Measurements from ENCODE around the gene OR10Z1. TPM values are rescaled to one million over a fixed set of nuclear protein-coding genes. Genes with fewer than 3 reads are reported as not detected.

Gene OR10Z1
- total RNA-seq: not detected

- H3K27ac ChIP-seq: no peak within 1 kb of the TSS
- TF ChIP-seq POLR2A (IDR thresholded peaks at IDR 0.05) (no peak), CTCF (IDR thresholded peaks at IDR 0.05) (no peak)
- H3K4me3 ChIP-seq: no peak within 1 kb of the TSS
- intact Hi-C loops (cut with DNase I; ENCODE audit: low total_unique reads): no loop called here
- H3K36me3 ChIP-seq: no peaks in the 10 kb centered on the region
- no peaks in the 10 kb centered on the region for H3K27me3 ChIP-seq
- H3K9me3 ChIP-seq: no peaks in the 10 kb centered on the region
- no peak for DNase-seq
- no peaks in the 10 kb centered on the region for H3K4me1 ChIP-seq
Measured at GRCh38 chr1:158604968-158605367, at the start of gene OR10Z1. Gene OR10Z1, plus strand, starts transcription at chr1:158605268. Its CDS starts 1,171 bp downstream, at chr1:158606439.

GRCh38 chr1:158559696-158560095, 45.4 kb upstream of the OR10Z1 start:
- Histone ChIP-seq H3K4me3 (no peak overlapping the region), H3K9me3 (no peaks in the 10 kb centered on the region), H3K4me1 (no peaks in the 10 kb centered on the region), H3K27me3 (no peaks in the 10 kb centered on the region), H3K27ac (no peak overlapping the region), H3K36me3 (no peaks in the 10 kb centered on the region)
- intact Hi-C loops (cut with DNase I; ENCODE audit: low total_unique reads): no loop called here
- no peak for TF ChIP-seq CTCF (IDR thresholded peaks at IDR 0.05)
- TF ChIP-seq POLR2A (IDR thresholded peaks at IDR 0.05): no peak
- DNase-seq: no peak

- H3K27ac ChIP-seq: no peak overlapping the region
- no peak overlapping the region for H3K4me3 ChIP-seq
- intact Hi-C loops (cut with DNase I; ENCODE audit: low total_unique reads): no loop called here
- H3K9me3 ChIP-seq: no peaks in the 10 kb centered on the region
- no peaks in the 10 kb centered on the region for H3K27me3 ChIP-seq
- H3K36me3 ChIP-seq: no peaks in the 10 kb centered on the region
- TF ChIP-seq POLR2A (IDR thresholded peaks at IDR 0.05): no peak
- no peak for TF ChIP-seq CTCF (IDR thresholded peaks at IDR 0.05)
- no peak for DNase-seq
- H3K4me1 ChIP-seq: no peaks in the 10 kb centered on the region
Measured at GRCh38 chr1:158563853-158564252, 41.2 kb upstream of the OR10Z1 start.

GRCh38 chr1:158564608-158565007, 40.5 kb upstream of the OR10Z1 start:
- H3K9me3 ChIP-seq: no peaks in the 10 kb centered on the region
- no peak overlapping the region for H3K27ac ChIP-seq
- H3K4me3 ChIP-seq: no peak overlapping the region
- intact Hi-C loops (cut with DNase I; ENCODE audit: low total_unique reads): no loop called here
- no peak for DNase-seq
- H3K4me1 ChIP-seq: no peaks in the 10 kb centered on the region
- no peak for TF ChIP-seq POLR2A (IDR thresholded peaks at IDR 0.05)
- no peak for TF ChIP-seq CTCF (IDR thresholded peaks at IDR 0.05)
- no peaks in the 10 kb centered on the region for H3K36me3 ChIP-seq
- H3K27me3 ChIP-seq: no peaks in the 10 kb centered on the region

GRCh38 chr1:158570480-158570879, 34.6 kb upstream of the OR10Z1 start, which contains the start of gene OR6P1:
Gene OR6P1, minus strand, starts transcription at chr1:158570580. Its CDS starts 6,976 bp downstream, at chr1:158563604.
- Histone ChIP-seq H3K36me3 (no peaks in the 10 kb centered on the region), H3K9me3 (no peaks in the 10 kb centered on the region), H3K27me3 (no peaks in the 10 kb centered on the region), H3K27ac (no peak within 1 kb of the TSS), H3K4me1 (no peaks in the 10 kb centered on the region), H3K4me3 (no peak within 1 kb of the TSS)
- no peak for DNase-seq
- TF ChIP-seq CTCF (IDR thresholded peaks at IDR 0.05): no peak
- TF ChIP-seq POLR2A (IDR thresholded peaks at IDR 0.05): no peak
- intact Hi-C loops (cut with DNase I; ENCODE audit: low total_unique reads): no loop called here

Measured in uterus (tissue), 4 donors.